IMR-90 (cell line): ENCODE data around the gene VPS4B. TPM values are rescaled to one million over a fixed set of nuclear protein-coding genes. Genes with fewer than 3 reads are reported as not detected.

Source experiments
- ATAC-seq: fragments of 200-7000 bp; cut with Tn5 transposase; 2 replicates; pipeline ENCODE4 v1.9.1; 2020; ENCODE audit warnings: low read depth, mild to moderate bottlenecking, moderate library complexity
- BruUV-seq: library from RNA; stranded (reverse); fragments of 400-500 nt; replicated peaks from 2 replicates; lab custom pipeline; 2021; lab: Mats Ljungman, UMichigan
- CTCF ChIA-PET: fragments of 300-600 bp; formaldehyde crosslinking; extraction: SDS; loops from one replicate; lab custom pipeline; 2021; ENCODE audit warnings: antibody characterized with exemption; lab: Yijun Ruan, JAX
- POLR2A ChIA-PET: fragments of 300-600 bp; sonication (Branson Sonifier 250); formaldehyde crosslinking; loops from one replicate; lab custom pipeline; 2022; ENCODE audit warnings: antibody characterized with exemption; ENCODE audit not compliant: unreplicated experiment; lab: Charles Lee
- DNase-seq: peaks from one replicate; pipeline ENCODE4 v3.0.0; 2013
- H2AFZ ChIP-seq: replicated peaks from 2 replicates; pipeline ENCODE3; 2013; ENCODE audit warnings: low read length, mild to moderate bottlenecking; ENCODE audit not compliant: poor library complexity
- H2AK5ac ChIP-seq: 2 replicates; pipeline ENCODE4 v1.6.1; 2013; ENCODE audit warnings: low read depth, low read length, inconsistent platforms
- H2AK9ac ChIP-seq: replicated peaks from 2 replicates; pipeline ENCODE3; 2013; ENCODE audit warnings: mild to moderate bottlenecking, low read depth, low read length, moderate library complexity; ENCODE audit not compliant: poor library complexity
- H2BK120ac ChIP-seq: 2 replicates; pipeline ENCODE4 v1.6.1; 2013; ENCODE audit warnings: low read depth, low read length, inconsistent platforms
- H2BK15ac ChIP-seq: 3 replicates; pipeline ENCODE4 v1.6.1; 2013; ENCODE audit warnings: low read depth, low read length, inconsistent platforms
- H2BK20ac ChIP-seq: 2 replicates; pipeline ENCODE4 v1.6.1; 2013; ENCODE audit warnings: low read depth, mild to moderate bottlenecking, inconsistent platforms, low read length, moderate library complexity
- H2BK5ac ChIP-seq: 2 replicates; pipeline ENCODE4 v1.6.1; 2013; ENCODE audit warnings: mild to moderate bottlenecking, low read depth, low read length, inconsistent platforms; ENCODE audit not compliant: poor library complexity, severe bottlenecking
- H3K14ac ChIP-seq: replicated peaks from 2 replicates; pipeline ENCODE4 v1.6.1; 2013; ENCODE audit warnings: low read depth, low read length, inconsistent platforms
- H3K18ac ChIP-seq: 2 replicates; pipeline ENCODE4 v1.6.1; 2013; ENCODE audit warnings: low read depth, low read length, control low read depth
- H3K23ac ChIP-seq: 2 replicates; pipeline ENCODE4 v1.6.1; 2013; ENCODE audit warnings: low read depth, low read length, inconsistent platforms
- H3K27ac ChIP-seq: 2 replicates; pipeline ENCODE4 v1.5.1; 2013; ENCODE audit warnings: mild to moderate bottlenecking, control low read depth, low read length; ENCODE audit not compliant: insufficient read depth
- H3K27me3 ChIP-seq: 2 replicates; pipeline ENCODE4 v1.6.1; 2013; ENCODE audit warnings: low read length; ENCODE audit not compliant: control insufficient read depth, insufficient read depth
- H3K36me3 ChIP-seq: 2 replicates; pipeline ENCODE4 v1.6.1; 2013; ENCODE audit warnings: low read length, mixed read lengths; ENCODE audit not compliant: control insufficient read depth, insufficient read depth
- H3K4ac ChIP-seq: 2 replicates; pipeline ENCODE4 v1.6.1; 2013; ENCODE audit warnings: low read depth, low read length, inconsistent platforms
- H3K4me1 ChIP-seq: 2 replicates; pipeline ENCODE4 v1.6.1; 2013; ENCODE audit warnings: low read length, mixed read lengths; ENCODE audit not compliant: control insufficient read depth, insufficient read depth
- H3K4me2 ChIP-seq: 2 replicates; pipeline ENCODE4 v1.6.1; 2013; ENCODE audit warnings: low read depth, mild to moderate bottlenecking, control low read depth, low read length, moderate library complexity
- H3K4me3 ChIP-seq: 2 replicates; pipeline ENCODE4 v1.5.1; 2013; ENCODE audit warnings: low read depth, mild to moderate bottlenecking, control low read depth, low read length, moderate library complexity; ENCODE audit not compliant: insufficient read depth
- H3K56ac ChIP-seq: 2 replicates; pipeline ENCODE4 v1.6.1; 2013; ENCODE audit warnings: low read length, inconsistent platforms; ENCODE audit not compliant: insufficient read depth; ENCODE audit errors: extremely low read depth
- H3K79me1 ChIP-seq, 2 experiments: 2 replicates each; pipeline ENCODE4 v1.6.1; 2013; ENCODE audit warnings: low read length in 2 of 2, inconsistent platforms in 1 of 2, low read depth in 1 of 2
- H3K9ac ChIP-seq: 2 replicates; pipeline ENCODE4 v1.6.1; 2013; ENCODE audit warnings: low read depth, low read length, control low read depth
- H3K9me1 ChIP-seq: 2 replicates; pipeline ENCODE4 v1.6.1; 2013; ENCODE audit warnings: low read length, inconsistent platforms; ENCODE audit not compliant: insufficient read depth
- H3K9me3 ChIP-seq: 2 replicates; pipeline ENCODE4 v1.6.1; 2013; ENCODE audit warnings: low read length; ENCODE audit not compliant: control insufficient read depth, insufficient read depth
- H4K20me1 ChIP-seq: 2 replicates; pipeline ENCODE4 v1.6.1; 2013; ENCODE audit warnings: low read length, inconsistent platforms; ENCODE audit not compliant: insufficient read depth
- H4K5ac ChIP-seq: 2 replicates; pipeline ENCODE4 v1.6.1; 2013; ENCODE audit warnings: mild to moderate bottlenecking, low read depth, low read length, control low read depth
- H4K8ac ChIP-seq, 2 experiments: 2 replicates each; pipeline ENCODE4 v1.6.1; 2013; ENCODE audit warnings: low read depth in 2 of 2, low read length in 2 of 2, control low read depth in 1 of 2, inconsistent platforms in 1 of 2
- H4K91ac ChIP-seq: 2 replicates; pipeline ENCODE4 v1.6.1; 2013; ENCODE audit warnings: low read depth, low read length, inconsistent platforms; ENCODE audit not compliant: insufficient read depth
- CEBPB ChIP-seq: IDR thresholded peaks from 2 replicates; pipeline ENCODE4 v1.6.1; 2012; ENCODE audit warnings: low read depth, low read length, improper control_type of control experiment
- FOS ChIP-seq: fragments of 150-350 bp; IDR thresholded peaks from 2 replicates; pipeline ENCODE4 v1.6.1; 2016; ENCODE audit warnings: low read depth, low read length
- MXI1 ChIP-seq: IDR thresholded peaks from 2 replicates; pipeline ENCODE4 v1.6.1; 2012; ENCODE audit warnings: low read depth, mild to moderate bottlenecking, low read length, moderate library complexity, borderline replicate concordance
- NFE2L2 ChIP-seq: fragments of 150-350 bp; IDR thresholded peaks from 2 replicates; pipeline ENCODE4 v1.6.1; 2016; ENCODE audit warnings: low read depth, mild to moderate bottlenecking, low read length
- POLR2A ChIP-seq: IDR thresholded peaks from 2 replicates; pipeline ENCODE4 v1.6.1; 2012; ENCODE audit warnings: mild to moderate bottlenecking, low read depth, low read length
- RAD21 ChIP-seq: IDR thresholded peaks from 2 replicates; pipeline ENCODE4 v1.6.1; 2012; ENCODE audit warnings: low read length, improper control_type of control experiment
- RFX5 ChIP-seq: IDR thresholded peaks from 2 replicates; pipeline ENCODE4 v1.8.0; 2012; ENCODE audit warnings: low read depth, mild to moderate bottlenecking, low read length, moderate library complexity
- WGBS, 2 experiments: methylation state at CpG; one replicate each; pipeline versions ENCODE4 v1.1.5 to v1.1.7; 2013; ENCODE audit warnings: missing lambda C conversion rate in 2 of 2; ENCODE audit not compliant: insufficient read length in 1 of 2; ENCODE audit errors: extremely low coverage in 2 of 2; 5-methylcytosine and 5-hydroxymethylcytosine counted together
- dilution Hi-C: fragments of 300-500 bp; cut with HindIII; formaldehyde crosslinking; loops from one replicate; pipeline ENCODE4 v1.14.3; 2018; ENCODE audit warnings: low sequenced_read_pairs; ENCODE audit not compliant: unreplicated experiment
- in situ Hi-C: fragments of 300-500 bp; cut with MboI; formaldehyde crosslinking; loops from 3 replicates; pipeline ENCODE4 v1.14.3; 2019; ENCODE audit warnings: low sequenced_read_pairs, inconsistent platforms, mixed read lengths
- intact Hi-C: fragments of 100-400 bp; cut with micrococcal nuclease; formaldehyde crosslinking; loops from 2 replicates; pipeline ENCODE4 v1.10.0; 2022
- polyA plus RNA-seq, 3 experiments: library from polyadenylated mRNA; depleted of rRNA; stranded (reverse); fragments of >200 nt; gene quantifications; 2 replicates each; pipeline ENCODE4 v1.2.3, GENCODE V29; 2012; ENCODE audit warnings: low replicate concordance in 1 of 3
- total RNA-seq: library from RNA; depleted of rRNA; stranded (reverse); fragments of >200 nt; gene quantifications from 2 replicates; pipeline ENCODE4 v1.2.3, GENCODE V29; 2012

The VPS4B gene
- total and polyA plus RNA-seq, 2 of the 4 experiments (the other 2 are of a cell fraction), result 16.2 to 31.5 TPM

DNA sequence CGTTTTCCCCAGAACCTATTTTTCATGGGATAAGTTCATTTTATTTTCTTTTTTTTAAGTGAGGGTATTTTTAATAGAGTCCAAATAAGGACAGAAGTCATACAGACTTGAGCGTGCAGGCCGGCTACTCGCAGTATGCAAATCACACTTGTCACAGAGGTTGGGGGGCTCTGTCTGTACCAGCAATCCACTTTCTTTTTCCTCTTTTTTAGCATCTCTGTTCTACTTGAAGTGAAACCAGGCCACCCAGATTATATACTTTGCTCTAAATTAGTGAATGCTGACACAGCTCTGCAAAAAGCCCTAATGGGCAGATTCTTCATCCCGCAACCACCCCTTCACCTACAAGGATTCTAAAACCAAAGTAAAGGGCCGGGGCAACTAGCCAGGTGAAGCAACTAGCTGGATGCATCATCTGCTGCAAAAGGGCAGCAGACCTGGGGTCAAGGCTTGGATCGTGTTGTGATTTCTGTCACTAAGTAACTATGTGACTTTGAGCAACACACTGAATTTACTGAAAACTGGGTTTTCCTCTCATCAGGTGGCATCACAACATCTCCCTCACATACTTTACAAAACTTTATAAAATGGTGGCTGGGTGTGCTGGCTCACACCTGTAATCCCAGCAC lies 73.7 kb downstream of the VPS4B start:
- Histone ChIP-seq H2BK120ac (no peak overlapping the region), H2AK9ac (no peak overlapping the region), H3K27ac (no peak overlapping the region), H3K4me2 (no peak overlapping the region), H2BK5ac (no peak overlapping the region), H3K23ac (no peak overlapping the region), H4K20me1 (no peaks in the 10 kb centered on the region; the same call in 1 of the 2 replicates), H3K4me1 (no peaks in the 10 kb centered on the region), H3K36me3 (peaks cover 59% of the 10 kb centered on the region), H2BK20ac (no peak overlapping the region), H3K27me3 (no peaks in the 10 kb centered on the region), H3K14ac (no peak overlapping the region), H3K9me1 (no peaks in the 10 kb centered on the region), H3K4me3 (no peak overlapping the region), H2AK5ac (no peak overlapping the region), H4K8ac (no peak overlapping the region), H3K18ac (no peak overlapping the region), H3K9me3 (no peaks in the 10 kb centered on the region), H3K56ac (no peak overlapping the region), H3K4ac (no peak overlapping the region), H4K91ac (no peak overlapping the region), H3K79me1 (peaks cover 14 to 34% of the 10 kb centered on the region in 2 experiments), H4K5ac (no peak overlapping the region), H2BK15ac (no peak overlapping the region), H2AFZ (no peak overlapping the region), H3K9ac (no peak overlapping the region)
- ChIA-PET CTCF (interaction anchor here (1.4 kb wide), 1 partner anchor 9 kb away, joined by 3 read pairs; no protein-coding TSS in a partner anchor), POLR2A (no interaction called here)
- WGBS, 2 experiments, result no CpG with 5 or more reads among the region's 7 CpGs
- TF ChIP-seq RAD21 (no peak), CEBPB (no peak), MXI1 (no peak), POLR2A (no peak), NFE2L2 (no peak), RFX5 (no peak), FOS (no peak)
- ATAC-seq (no peak), DNase-seq (no peak)
- BruUV-seq, result no TSS peak
- dilution Hi-C loops (no loop called here), in situ Hi-C loops (no loop called here), intact Hi-C loops (no loop called here)
